ENCODE data around the gene GNGT2. TPM values are rescaled to one million over a fixed set of nuclear protein-coding genes. Genes with fewer than 3 reads are reported as not detected.
"Not testable (repeated sequence)": the region's sequence is repeated elsewhere in the genome, so short reads cannot be mapped to it uniquely, and the experiment has no call there.

Gene GNGT2
- total and polyA plus RNA-seq, 2 experiments from 2014 or later: 0.42 to 1.5 TPM

- TF ChIP-seq ZNF114 (CRISPR knock-in tag; IDR thresholded peaks at IDR 0.05): no peak
- TF ChIP-seq CTCF (conservative IDR thresholded peaks at IDR 0.05; ENCODE audit: low read depth in 2 of 2): peak; percentile 85 to 95
- TF ChIP-seq CREB1 (CRISPR knock-in tag; IDR thresholded peaks at IDR 0.05; ENCODE audit: low read depth): no peak
- Histone ChIP-seq H3K36me3 (ENCODE audit: insufficient read depth) (0 out of 2 replicates have a peak, but pooled peaks cover under 1% of the 10 kb centered on the region), H3K79me2 (replicated peaks; ENCODE audit: insufficient read depth) (no peaks in the 10 kb centered on the region), H2AFZ (no peak overlapping the region), H4K20me1 (replicated peaks; ENCODE audit: insufficient read depth) (no peaks in the 10 kb centered on the region), H3K4me2 (no peak overlapping the region), H3K27me3 (ENCODE audit: insufficient read depth) (no peaks in the 10 kb centered on the region), H3F3A (replicated peaks; ENCODE audit: low read depth) (no peaks in the 10 kb centered on the region), H3K9me2 (ENCODE audit: insufficient read depth) (no peaks in the 10 kb centered on the region), H3K4me1 (ENCODE audit: insufficient read depth) (no peaks in the 10 kb centered on the region), H3K4me3 (no peak overlapping the region), H3K27ac (ENCODE audit: low read depth) (no peak overlapping the region)
- ATAC-seq (peak; percentile 93), DNase-seq (ENCODE audit: low spot score) (peak; percentile 90)
- H3K36me3 Mint-ChIP-seq (ENCODE audit: low read depth): peaks cover 20% of the 10 kb centered on the region
- H3K27ac Mint-ChIP-seq: no peak overlapping the region
- no peak overlapping the region for H3K4me3 Mint-ChIP-seq
- no peaks in the 10 kb centered on the region for H3K27me3 Mint-ChIP-seq (ENCODE audit: insufficient read depth, low read depth, poor library complexity)
- no peaks in the 10 kb centered on the region for H3K4me1 Mint-ChIP-seq
- H3K9me3 Mint-ChIP-seq: peaks cover 55% of the 10 kb centered on the region
These were observed 30.1 kb downstream of the GNGT2 start for GRCh38 chr17:49180303-49180702.

DNA sequence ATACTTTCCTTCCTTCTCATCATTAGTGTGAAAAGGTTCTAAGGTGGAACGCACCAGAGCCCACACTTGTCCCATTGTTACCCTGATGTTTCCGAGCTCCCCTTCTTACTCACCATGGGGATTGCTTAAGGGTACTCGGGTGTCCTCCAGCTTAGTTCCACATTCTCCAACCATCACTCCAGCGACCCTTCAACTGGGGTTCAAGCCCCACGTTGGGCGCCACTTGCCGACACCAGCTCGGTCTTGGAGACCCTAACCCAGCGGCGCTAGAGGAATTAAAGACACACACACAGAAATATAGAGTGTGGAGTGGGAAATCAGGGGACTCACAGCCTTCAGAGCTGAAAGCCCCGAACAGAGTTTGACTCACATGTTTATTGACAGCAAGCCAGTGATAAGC is 34.4 kb downstream of the GNGT2 start:
- not testable (repeated sequence) for H4K20me1 ChIP-seq (replicated peaks; ENCODE audit: insufficient read depth); ATAC-seq; H3K36me3 ChIP-seq (ENCODE audit: insufficient read depth); H3K4me3 Mint-ChIP-seq; H3F3A ChIP-seq (replicated peaks; ENCODE audit: low read depth); H3K4me3 ChIP-seq; H3K27ac ChIP-seq (ENCODE audit: low read depth); H3K27ac Mint-ChIP-seq; H3K27me3 ChIP-seq (ENCODE audit: insufficient read depth); H3K4me2 ChIP-seq; DNase-seq (ENCODE audit: low spot score); H3K9me2 ChIP-seq (ENCODE audit: insufficient read depth); H3K79me2 ChIP-seq (replicated peaks; ENCODE audit: insufficient read depth); H3K4me1 Mint-ChIP-seq; H3K4me1 ChIP-seq (ENCODE audit: insufficient read depth); H3K27me3 Mint-ChIP-seq (ENCODE audit: insufficient read depth, low read depth, poor library complexity); H3K36me3 Mint-ChIP-seq (ENCODE audit: low read depth); H2AFZ ChIP-seq
- peaks cover 42% of the 10 kb centered on the region for H3K9me3 Mint-ChIP-seq

GRCh38 chr17:49170711-49171110 is 39.7 kb downstream of the GNGT2 start:
- not testable (repeated sequence) for H3K27me3 ChIP-seq (ENCODE audit: insufficient read depth); H3K4me3 ChIP-seq; H3K79me2 ChIP-seq (replicated peaks; ENCODE audit: insufficient read depth); H3K27ac ChIP-seq (ENCODE audit: low read depth); H2AFZ ChIP-seq; H3K4me1 Mint-ChIP-seq; ATAC-seq; H3K36me3 Mint-ChIP-seq (ENCODE audit: low read depth); H3K4me1 ChIP-seq (ENCODE audit: insufficient read depth); H3K27ac Mint-ChIP-seq; H3K4me3 Mint-ChIP-seq; DNase-seq (ENCODE audit: low spot score); H4K20me1 ChIP-seq (replicated peaks; ENCODE audit: insufficient read depth); H3K4me2 ChIP-seq; H3K27me3 Mint-ChIP-seq (ENCODE audit: insufficient read depth, low read depth, poor library complexity); H3K36me3 ChIP-seq (ENCODE audit: insufficient read depth); H3F3A ChIP-seq (replicated peaks; ENCODE audit: low read depth); H3K9me2 ChIP-seq (ENCODE audit: insufficient read depth)
- peaks cover 35% of the 10 kb centered on the region for H3K9me3 Mint-ChIP-seq

GRCh38 chr17:49170216-49170615 is 40.2 kb downstream of the GNGT2 start:
- no peak overlapping the region; the same call in 2 of the 3 replicates for H3K4me3 Mint-ChIP-seq
- no peaks in the 10 kb centered on the region for H3K4me1 Mint-ChIP-seq
- H3K27me3 Mint-ChIP-seq (ENCODE audit: insufficient read depth, low read depth, poor library complexity): peaks cover 8% of the 10 kb centered on the region
- Histone ChIP-seq H3K27ac (ENCODE audit: low read depth) (no peak overlapping the region), H3K36me3 (ENCODE audit: insufficient read depth) (no peaks in the 10 kb centered on the region), H3F3A (replicated peaks; ENCODE audit: low read depth) (no peaks in the 10 kb centered on the region), H3K4me3 (no peak overlapping the region), H2AFZ (no peak overlapping the region), H3K9me2 (ENCODE audit: insufficient read depth) (no peaks in the 10 kb centered on the region), H4K20me1 (replicated peaks; ENCODE audit: insufficient read depth) (no peaks in the 10 kb centered on the region), H3K79me2 (replicated peaks; ENCODE audit: insufficient read depth) (no peaks in the 10 kb centered on the region), H3K4me1 (ENCODE audit: insufficient read depth) (no peaks in the 10 kb centered on the region), H3K4me2 (no peak overlapping the region), H3K27me3 (ENCODE audit: insufficient read depth) (no peaks in the 10 kb centered on the region)
- H3K9me3 Mint-ChIP-seq: peaks cover 30% of the 10 kb centered on the region
- no peak for ATAC-seq
- H3K27ac Mint-ChIP-seq: no peak overlapping the region
- H3K36me3 Mint-ChIP-seq (ENCODE audit: low read depth): no peaks in the 10 kb centered on the region
- no peak for DNase-seq (ENCODE audit: low spot score)
- TF ChIP-seq ZNF114 (CRISPR knock-in tag; IDR thresholded peaks at IDR 0.05): no peak
- TF ChIP-seq CREB1 (CRISPR knock-in tag; IDR thresholded peaks at IDR 0.05; ENCODE audit: low read depth): no peak
- TF ChIP-seq, protein P1, sequence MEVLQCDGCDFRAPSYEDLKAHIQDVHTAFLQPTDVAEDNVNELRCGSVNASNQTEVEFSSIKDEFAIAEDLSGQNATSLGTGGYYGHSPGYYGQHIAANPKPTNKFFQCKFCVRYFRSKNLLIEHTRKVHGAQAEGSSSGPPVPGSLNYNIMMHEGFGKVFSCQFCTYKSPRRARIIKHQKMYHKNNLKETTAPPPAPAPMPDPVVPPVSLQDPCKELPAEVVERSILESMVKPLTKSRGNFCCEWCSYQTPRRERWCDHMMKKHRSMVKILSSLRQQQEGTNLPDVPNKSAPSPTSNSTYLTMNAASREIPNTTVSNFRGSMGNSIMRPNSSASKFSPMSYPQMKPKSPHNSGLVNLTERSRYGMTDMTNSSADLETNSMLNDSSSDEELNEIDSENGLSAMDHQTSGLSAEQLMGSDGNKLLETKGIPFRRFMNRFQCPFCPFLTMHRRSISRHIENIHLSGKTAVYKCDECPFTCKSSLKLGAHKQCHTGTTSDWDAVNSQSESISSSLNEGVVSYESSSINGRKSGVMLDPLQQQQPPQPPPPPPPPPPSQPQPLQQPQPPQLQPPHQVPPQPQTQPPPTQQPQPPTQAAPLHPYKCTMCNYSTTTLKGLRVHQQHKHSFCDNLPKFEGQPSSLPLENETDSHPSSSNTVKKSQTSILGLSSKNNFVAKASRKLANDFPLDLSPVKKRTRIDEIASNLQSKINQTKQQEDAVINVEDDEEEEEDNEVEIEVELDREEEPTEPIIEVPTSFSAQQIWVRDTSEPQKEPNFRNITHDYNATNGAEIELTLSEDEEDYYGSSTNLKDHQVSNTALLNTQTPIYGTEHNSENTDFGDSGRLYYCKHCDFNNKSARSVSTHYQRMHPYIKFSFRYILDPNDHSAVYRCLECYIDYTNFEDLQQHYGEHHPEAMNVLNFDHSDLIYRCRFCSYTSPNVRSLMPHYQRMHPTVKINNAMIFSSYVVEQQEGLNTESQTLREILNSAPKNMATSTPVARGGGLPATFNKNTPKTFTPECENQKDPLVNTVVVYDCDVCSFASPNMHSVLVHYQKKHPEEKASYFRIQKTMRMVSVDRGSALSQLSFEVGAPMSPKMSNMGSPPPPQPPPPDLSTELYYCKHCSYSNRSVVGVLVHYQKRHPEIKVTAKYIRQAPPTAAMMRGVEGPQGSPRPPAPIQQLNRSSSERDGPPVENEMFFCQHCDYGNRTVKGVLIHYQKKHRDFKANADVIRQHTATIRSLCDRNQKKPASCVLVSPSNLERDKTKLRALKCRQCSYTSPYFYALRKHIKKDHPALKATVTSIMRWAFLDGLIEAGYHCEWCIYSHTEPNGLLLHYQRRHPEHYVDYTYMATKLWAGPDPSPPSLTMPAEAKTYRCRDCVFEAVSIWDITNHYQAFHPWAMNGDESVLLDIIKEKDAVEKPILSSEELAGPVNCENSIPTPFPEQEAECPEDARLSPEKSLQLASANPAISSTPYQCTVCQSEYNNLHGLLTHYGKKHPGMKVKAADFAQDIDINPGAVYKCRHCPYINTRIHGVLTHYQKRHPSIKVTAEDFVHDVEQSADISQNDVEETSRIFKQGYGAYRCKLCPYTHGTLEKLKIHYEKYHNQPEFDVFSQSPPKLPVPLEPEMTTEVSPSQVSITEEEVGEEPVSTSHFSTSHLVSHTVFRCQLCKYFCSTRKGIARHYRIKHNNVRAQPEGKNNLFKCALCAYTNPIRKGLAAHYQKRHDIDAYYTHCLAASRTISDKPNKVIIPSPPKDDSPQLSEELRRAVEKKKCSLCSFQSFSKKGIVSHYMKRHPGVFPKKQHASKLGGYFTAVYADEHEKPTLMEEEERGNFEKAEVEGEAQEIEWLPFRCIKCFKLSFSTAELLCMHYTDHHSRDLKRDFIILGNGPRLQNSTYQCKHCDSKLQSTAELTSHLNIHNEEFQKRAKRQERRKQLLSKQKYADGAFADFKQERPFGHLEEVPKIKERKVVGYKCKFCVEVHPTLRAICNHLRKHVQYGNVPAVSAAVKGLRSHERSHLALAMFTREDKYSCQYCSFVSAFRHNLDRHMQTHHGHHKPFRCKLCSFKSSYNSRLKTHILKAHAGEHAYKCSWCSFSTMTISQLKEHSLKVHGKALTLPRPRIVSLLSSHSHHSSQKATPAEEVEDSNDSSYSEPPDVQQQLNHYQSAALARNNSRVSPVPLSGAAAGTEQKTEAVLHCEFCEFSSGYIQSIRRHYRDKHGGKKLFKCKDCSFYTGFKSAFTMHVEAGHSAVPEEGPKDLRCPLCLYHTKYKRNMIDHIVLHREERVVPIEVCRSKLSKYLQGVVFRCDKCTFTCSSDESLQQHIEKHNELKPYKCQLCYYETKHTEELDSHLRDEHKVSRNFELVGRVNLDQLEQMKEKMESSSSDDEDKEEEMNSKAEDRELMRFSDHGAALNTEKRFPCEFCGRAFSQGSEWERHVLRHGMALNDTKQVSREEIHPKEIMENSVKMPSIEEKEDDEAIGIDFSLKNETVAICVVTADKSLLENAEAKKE (CRISPR knock-in tag; IDR thresholded peaks at IDR 0.05): no peak

Measured in GM23338 (cell line).